RWPE1 (cell line): ENCODE results near the gene RIMBP2.
"Not testable (repeated sequence)": the region's sequence is repeated elsewhere in the genome, so short reads cannot be mapped to it uniquely, and the experiment has no call there.

Experiments
- CTCF ChIA-PET: fragments of 350-600 bp; sonication (Branson Sonifier 250); formaldehyde crosslinking; extraction: SDS; loops from one replicate; lab custom pipeline; 2021; lab: Yijun Ruan, JAX
- POLR2A ChIA-PET: fragments of 400-600 bp; formaldehyde crosslinking; extraction: SDS; loops from one replicate; lab custom pipeline; 2020; ENCODE audit warnings: antibody characterized with exemption; ENCODE audit not compliant: low non-redundant PET; lab: Yijun Ruan, JAX
- DNase-seq: peaks from one replicate; pipeline ENCODE4 v3.0.0; 2012; ENCODE audit warnings: low spot score
- H3K27ac ChIP-seq: fragments of 450-650 bp; 2 replicates; pipeline ENCODE4 v1.5.1; 2017
- TF ChIP-seq, protein P1 (sequence below): fragments of 450-650 bp; conservative IDR thresholded peaks from 2 replicates; pipeline ENCODE4 v1.5.1; 2017; ENCODE audit warnings: low read depth, mild to moderate bottlenecking

RIMBP2 gene

DNA sequence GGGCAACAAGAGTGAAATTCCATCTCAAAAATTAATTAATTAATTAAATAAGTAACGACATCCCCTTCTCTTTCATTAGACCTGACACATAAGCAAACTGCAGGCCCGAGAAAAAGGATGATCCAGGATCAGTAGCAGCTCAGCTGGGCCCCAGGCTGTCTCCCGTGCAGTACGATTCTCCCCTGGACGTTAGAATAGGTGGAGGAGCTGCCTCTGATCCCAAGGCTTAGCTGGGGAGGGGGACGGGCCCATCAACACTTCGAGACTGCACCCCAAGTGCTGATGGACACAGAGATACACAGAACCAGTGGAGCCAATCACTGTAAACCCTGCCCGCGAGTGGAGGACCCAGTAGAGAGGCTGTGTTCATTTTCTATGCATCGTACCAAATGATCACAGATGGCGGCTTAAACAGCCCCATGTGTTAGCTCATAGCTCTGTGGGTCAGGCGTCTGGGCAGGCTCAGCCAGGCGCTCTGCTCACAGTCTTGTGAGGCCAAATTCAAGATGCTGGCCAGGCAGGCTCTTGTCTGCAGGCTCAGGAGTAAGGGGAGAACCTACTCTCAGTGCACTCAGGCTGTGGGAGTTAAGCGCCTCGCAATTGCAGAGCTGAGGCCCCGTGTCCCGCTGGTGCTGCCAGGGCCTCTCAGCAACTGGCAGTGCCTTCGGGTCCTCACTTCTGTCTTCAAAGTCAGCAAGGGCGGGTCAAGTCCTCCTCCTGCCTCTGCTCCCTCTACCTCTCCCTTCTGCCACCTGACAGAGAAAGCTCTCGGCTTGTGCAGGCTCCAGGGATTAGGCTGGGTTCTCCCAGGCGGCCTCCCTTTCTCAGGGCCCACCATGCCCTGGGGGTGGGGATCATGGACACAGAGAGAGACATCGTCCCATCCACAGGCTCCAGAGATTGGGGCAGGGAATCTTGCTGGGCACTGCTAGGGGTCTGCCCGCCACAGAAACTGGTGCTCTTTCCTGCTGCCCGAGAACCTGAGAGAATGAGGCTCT lies 26.4 kb downstream of the RIMBP2 start:
- TF ChIP-seq, protein P1, sequence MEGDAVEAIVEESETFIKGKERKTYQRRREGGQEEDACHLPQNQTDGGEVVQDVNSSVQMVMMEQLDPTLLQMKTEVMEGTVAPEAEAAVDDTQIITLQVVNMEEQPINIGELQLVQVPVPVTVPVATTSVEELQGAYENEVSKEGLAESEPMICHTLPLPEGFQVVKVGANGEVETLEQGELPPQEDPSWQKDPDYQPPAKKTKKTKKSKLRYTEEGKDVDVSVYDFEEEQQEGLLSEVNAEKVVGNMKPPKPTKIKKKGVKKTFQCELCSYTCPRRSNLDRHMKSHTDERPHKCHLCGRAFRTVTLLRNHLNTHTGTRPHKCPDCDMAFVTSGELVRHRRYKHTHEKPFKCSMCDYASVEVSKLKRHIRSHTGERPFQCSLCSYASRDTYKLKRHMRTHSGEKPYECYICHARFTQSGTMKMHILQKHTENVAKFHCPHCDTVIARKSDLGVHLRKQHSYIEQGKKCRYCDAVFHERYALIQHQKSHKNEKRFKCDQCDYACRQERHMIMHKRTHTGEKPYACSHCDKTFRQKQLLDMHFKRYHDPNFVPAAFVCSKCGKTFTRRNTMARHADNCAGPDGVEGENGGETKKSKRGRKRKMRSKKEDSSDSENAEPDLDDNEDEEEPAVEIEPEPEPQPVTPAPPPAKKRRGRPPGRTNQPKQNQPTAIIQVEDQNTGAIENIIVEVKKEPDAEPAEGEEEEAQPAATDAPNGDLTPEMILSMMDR, result no peak
- POLR2A ChIA-PET, result no interaction called here
- CTCF ChIA-PET, result no interaction called here
- H3K27ac ChIP-seq, result no peak overlapping the region
- DNase-seq, result no peak

DNA sequence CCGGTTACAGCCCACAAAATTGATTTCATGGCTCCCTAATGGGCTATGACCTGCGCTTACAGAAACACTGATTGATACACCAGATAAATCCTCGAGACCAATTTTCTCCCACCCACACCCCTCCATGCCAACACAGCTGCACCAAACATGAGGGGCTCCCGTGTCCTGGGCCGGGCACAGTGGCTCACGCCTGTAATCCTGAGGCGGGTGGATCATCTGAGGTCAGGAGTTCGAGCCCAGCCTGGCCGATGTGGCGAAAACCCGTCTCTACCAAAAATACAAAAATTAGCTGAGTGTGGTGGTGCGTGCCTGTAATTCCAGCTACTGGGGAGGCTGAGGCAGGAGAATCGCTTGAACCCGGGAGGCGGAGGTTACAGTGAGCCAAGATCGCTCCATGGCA lies 27.1 kb downstream of the RIMBP2 start:
- CTCF ChIA-PET, POLR2A ChIA-PET, H3K27ac ChIP-seq, DNase-seq: not testable (repeated sequence)

DNA sequence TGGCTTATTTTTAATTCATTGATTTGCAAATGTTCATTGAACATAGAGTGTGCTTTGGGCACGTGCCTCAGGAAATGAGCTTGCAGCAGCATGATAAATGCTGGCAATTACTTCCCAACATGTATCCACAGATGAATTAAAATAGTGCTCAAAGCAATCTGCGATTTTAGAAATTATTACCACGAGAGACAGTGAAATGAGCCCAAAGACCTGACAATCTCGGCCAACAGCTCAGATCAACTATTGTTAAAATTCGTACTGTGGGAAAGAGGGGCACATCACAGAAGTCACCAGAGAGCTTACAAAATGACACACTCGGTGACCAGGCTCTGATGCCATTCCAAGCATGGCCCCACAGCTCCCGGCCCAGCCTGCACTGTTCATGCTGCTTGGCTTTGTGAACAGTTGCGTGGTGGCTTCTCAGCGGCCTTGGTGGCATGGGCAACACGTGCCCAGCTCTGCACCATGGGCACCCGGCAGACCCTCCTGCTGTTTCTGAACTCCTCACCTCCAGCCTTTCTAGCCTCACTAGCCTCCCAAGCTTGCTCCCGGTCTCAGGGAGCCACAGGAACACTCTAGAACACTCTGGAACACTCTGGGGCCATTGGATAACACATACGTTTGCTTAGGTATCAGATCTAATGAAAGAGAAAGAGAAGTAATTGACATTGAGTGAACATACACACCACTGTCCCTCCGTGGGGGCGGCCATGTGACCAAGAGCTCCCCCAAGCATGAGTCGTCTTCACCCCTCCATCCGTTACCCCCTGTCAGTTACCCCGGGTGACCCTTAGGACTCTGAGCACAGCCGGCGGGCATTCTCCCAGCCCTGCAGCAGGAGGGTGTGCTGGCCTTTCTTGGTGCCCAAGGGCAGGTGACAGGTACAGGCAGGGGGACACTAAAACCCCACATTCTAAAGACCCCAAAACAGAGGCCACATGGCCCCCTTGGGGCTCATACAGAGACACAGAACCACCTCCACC lies 28.0 kb downstream of the RIMBP2 start:
- DNase-seq, result no peak
- ChIA-PET CTCF (no interaction called here), POLR2A (no interaction called here)
- H3K27ac ChIP-seq, result no peak overlapping the region
- TF ChIP-seq, protein P1, result no peak

DNA sequence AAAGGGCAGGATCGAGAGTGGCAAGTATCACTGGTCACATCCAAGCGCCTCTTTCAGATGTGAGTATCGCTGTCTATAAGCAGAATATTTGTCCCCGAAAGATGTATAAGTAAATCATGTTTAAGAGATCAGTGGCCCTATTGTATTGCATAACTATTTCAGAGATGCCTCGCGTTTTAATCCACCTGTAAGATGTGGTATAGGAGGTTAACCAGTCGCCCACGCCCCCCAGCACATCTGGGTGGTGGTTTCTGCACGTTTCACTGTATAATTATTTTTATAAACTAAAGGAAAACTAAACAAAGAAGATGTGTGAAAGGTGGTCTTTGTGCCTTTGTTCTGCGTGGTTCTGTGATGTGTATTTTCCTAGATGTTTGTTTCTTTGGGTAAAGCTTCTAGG lies 28.9 kb downstream of the RIMBP2 start:
- no peak overlapping the region for H3K27ac ChIP-seq
- POLR2A ChIA-PET, result no interaction called here
- TF ChIP-seq, protein P1, result no peak
- no peak for DNase-seq
- CTCF ChIA-PET, result no interaction called here

DNA sequence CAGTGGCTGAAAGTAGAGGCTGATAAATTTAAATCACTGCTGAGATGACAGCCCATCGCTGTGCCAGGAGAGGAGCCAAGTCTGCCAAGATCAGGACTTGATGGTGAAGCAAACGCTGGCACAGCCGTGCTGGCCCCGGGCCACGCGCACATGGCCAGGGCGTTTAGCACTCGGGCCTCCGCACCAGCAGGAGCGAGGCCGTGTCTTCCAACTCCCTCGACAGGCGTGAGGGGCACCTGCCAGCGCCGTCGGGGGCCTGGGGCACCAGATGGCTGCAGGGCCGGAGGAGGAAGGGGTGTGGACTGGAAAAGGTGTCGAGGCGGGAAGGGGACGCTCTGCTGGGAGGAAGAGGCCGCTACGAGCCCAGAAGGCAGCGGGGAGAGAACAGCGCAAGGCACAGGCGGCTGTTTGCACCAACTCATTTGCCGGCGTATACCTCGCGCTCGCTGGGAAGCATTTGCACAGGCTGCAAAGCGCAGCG lies 29.5 kb downstream of the RIMBP2 start:
- ChIA-PET CTCF (no interaction called here), POLR2A (no interaction called here)
- H3K27ac ChIP-seq, result no peak overlapping the region
- no peak for DNase-seq
- TF ChIP-seq, protein P1, result no peak

DNA sequence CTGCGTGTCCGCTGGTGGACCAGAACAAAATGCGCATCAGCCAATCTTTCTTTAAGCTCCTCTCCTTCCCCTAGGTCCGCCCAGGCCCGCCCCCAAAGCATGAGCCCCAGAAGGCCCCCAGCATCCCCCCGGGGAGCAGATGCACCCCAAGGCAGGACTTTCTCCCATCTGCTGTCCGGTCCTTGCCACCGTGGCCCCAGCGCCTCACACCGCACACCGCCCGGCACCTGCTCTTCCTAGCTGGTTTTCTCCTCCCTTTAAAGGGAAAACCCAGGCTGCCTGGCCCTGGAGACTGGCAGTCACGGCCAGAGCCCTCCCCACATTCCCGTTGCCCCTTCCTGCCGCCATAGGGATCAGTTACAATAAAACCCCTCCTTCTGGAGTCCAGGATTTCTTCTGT lies 30.2 kb downstream of the RIMBP2 start:
- no peak for DNase-seq
- CTCF ChIA-PET, result interaction anchor here (0.6 to 1.1 kb wide), 2 partner anchors 46 to 76 kb away, joined by 3 to 4 read pairs; no protein-coding TSS in a partner anchor
- TF ChIP-seq, protein P1, result no peak
- H3K27ac ChIP-seq, result no peak overlapping the region
- POLR2A ChIA-PET, result no interaction called here
